ENCODE results near the gene PLEKHA4. TPM values are rescaled to one million over a fixed set of nuclear protein-coding genes. Genes with fewer than 3 reads are reported as not detected.
A peak's percentile ranks its signal among the peaks of the same experiment; 100 is the strongest.

Gene PLEKHA4
- total and polyA plus RNA-seq, 2 of the 13 experiments (the other 11 are each of a cell fraction or from before 2014, with no cell fraction given): 4.8 to 6.0 TPM

DNA sequence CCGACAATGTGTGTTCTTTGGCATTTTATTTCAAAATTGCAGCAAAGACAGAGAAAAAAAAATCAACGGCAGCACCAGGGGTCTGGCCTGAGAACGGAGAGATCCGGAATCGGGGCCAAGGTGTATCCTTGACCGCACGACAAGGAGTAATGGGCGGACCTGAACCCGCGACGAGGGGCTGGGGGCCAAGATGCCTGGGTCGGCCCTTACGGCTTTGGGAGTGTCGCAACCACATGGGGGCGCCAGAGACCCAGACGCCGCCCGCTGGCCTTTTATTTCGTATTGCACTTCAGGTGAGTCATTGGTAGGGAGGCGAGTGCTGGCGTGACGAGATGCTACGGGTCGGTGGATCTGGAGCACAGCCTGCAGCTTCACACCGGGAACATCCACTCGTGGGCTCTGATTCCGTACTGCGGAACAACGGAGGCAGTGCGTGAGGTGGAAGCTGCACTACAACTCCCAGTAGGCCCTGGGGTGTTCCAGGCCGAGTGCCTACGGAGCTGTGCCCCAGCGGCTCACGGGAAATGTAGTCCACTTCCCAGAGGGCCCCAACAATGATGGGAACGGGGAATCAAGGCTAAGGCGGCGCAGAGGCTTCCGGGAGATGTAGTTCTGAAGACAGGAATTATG, 73.2 kb downstream of the PLEKHA4 start (continued):
- TF ChIP-seq, protein P1, sequence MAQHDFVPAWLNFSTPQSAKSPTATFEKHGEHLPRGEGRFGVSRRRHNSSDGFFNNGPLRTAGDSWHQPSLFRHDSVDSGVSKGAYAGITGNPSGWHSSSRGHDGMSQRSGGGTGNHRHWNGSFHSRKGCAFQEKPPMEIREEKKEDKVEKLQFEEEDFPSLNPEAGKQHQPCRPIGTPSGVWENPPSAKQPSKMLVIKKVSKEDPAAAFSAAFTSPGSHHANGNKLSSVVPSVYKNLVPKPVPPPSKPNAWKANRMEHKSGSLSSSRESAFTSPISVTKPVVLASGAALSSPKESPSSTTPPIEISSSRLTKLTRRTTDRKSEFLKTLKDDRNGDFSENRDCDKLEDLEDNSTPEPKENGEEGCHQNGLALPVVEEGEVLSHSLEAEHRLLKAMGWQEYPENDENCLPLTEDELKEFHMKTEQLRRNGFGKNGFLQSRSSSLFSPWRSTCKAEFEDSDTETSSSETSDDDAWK (CRISPR knock-in tag; IDR thresholded peaks at IDR 0.05): no peak
- no peak for TF ChIP-seq ZFP62 (CRISPR knock-in tag; IDR thresholded peaks at IDR 0.05)
- TF ChIP-seq, protein P2, sequence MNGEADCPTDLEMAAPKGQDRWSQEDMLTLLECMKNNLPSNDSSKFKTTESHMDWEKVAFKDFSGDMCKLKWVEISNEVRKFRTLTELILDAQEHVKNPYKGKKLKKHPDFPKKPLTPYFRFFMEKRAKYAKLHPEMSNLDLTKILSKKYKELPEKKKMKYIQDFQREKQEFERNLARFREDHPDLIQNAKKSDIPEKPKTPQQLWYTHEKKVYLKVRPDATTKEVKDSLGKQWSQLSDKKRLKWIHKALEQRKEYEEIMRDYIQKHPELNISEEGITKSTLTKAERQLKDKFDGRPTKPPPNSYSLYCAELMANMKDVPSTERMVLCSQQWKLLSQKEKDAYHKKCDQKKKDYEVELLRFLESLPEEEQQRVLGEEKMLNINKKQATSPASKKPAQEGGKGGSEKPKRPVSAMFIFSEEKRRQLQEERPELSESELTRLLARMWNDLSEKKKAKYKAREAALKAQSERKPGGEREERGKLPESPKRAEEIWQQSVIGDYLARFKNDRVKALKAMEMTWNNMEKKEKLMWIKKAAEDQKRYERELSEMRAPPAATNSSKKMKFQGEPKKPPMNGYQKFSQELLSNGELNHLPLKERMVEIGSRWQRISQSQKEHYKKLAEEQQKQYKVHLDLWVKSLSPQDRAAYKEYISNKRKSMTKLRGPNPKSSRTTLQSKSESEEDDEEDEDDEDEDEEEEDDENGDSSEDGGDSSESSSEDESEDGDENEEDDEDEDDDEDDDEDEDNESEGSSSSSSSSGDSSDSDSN (CRISPR knock-in tag; IDR thresholded peaks at IDR 0.05): peak; percentile 38; the same call in 1 of the 2 replicates
- TF ChIP-seq MAFG (CRISPR knock-in tag; IDR thresholded peaks at IDR 0.05): no peak
- no peak for TF ChIP-seq BCL6 (CRISPR knock-in tag; IDR thresholded peaks at IDR 0.05)
- TF ChIP-seq MTF2 (CRISPR knock-in tag; IDR thresholded peaks at IDR 0.05; ENCODE audit: borderline replicate concordance): no peak
- TF ChIP-seq, protein P3, sequence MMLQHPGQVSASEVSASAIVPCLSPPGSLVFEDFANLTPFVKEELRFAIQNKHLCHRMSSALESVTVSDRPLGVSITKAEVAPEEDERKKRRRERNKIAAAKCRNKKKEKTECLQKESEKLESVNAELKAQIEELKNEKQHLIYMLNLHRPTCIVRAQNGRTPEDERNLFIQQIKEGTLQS (CRISPR knock-in tag; IDR thresholded peaks at IDR 0.05): peak; percentile 19; the same call in 1 of the 2 replicates
- TF ChIP-seq, protein P4, sequence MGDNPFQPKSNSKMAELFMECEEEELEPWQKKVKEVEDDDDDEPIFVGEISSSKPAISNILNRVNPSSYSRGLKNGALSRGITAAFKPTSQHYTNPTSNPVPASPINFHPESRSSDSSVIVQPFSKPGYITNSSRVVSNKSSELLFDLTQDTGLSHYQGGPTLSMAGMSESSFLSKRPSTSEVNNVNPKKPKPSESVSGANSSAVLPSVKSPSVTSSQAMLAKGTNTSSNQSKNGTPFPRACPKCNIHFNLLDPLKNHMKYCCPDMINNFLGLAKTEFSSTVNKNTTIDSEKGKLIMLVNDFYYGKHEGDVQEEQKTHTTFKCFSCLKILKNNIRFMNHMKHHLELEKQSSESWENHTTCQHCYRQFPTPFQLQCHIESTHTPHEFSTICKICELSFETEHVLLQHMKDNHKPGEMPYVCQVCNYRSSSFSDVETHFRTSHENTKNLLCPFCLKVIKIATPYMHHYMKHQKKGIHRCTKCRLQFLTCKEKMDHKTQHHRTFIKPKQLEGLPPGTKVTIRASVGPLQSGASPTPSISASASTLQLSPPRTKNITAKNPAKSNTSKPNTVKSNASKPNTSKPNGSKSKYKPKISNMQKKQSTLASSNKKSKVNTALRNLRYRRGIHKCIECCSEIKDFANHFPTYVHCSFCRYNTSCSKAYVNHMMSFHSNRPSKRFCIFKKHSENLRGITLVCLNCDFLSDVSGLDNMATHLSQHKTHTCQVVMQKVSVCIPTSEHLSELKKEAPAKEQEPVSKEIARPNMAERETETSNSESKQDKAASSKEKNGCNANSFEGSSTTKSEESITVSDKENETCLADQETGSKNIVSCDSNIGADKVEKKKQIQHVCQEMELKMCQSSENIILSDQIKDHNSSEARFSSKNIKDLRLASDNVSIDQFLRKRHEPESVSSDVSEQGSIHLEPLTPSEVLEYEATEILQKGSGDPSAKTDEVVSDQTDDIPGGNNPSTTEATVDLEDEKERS (CRISPR knock-in tag; IDR thresholded peaks at IDR 0.05): no peak
- no peak for TF ChIP-seq ZNF160 (CRISPR knock-in tag; IDR thresholded peaks at IDR 0.05)
- TF ChIP-seq ZFP36L2 (CRISPR knock-in tag; IDR thresholded peaks at IDR 0.05): no peak; the same call in 1 of the 2 replicates
- TF ChIP-seq SMARCC2 (IDR thresholded peaks at IDR 0.05): no peak
- no peak for TF ChIP-seq NFIC (IDR thresholded peaks at IDR 0.05; ENCODE audit: low read length)
- TF ChIP-seq, protein P5, sequence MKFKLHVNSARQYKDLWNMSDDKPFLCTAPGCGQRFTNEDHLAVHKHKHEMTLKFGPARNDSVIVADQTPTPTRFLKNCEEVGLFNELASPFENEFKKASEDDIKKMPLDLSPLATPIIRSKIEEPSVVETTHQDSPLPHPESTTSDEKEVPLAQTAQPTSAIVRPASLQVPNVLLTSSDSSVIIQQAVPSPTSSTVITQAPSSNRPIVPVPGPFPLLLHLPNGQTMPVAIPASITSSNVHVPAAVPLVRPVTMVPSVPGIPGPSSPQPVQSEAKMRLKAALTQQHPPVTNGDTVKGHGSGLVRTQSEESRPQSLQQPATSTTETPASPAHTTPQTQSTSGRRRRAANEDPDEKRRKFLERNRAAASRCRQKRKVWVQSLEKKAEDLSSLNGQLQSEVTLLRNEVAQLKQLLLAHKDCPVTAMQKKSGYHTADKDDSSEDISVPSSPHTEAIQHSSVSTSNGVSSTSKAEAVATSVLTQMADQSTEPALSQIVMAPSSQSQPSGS (CRISPR knock-in tag; IDR thresholded peaks at IDR 0.05): 0 out of 2 replicates have a peak, but pooled peaks have one; percentile 53
- TF ChIP-seq ZNF761 (CRISPR knock-in tag; conservative IDR thresholded peaks at IDR 0.05): 0 out of 2 replicates have a peak, but pooled peaks have one; percentile 38
- TF ChIP-seq, protein P6, sequence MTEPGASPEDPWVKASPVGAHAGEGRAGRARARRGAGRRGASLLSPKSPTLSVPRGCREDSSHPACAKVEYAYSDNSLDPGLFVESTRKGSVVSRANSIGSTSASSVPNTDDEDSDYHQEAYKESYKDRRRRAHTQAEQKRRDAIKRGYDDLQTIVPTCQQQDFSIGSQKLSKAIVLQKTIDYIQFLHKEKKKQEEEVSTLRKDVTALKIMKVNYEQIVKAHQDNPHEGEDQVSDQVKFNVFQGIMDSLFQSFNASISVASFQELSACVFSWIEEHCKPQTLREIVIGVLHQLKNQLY (CRISPR knock-in tag; IDR thresholded peaks at IDR 0.05): no peak
- TF ChIP-seq, protein P7, sequence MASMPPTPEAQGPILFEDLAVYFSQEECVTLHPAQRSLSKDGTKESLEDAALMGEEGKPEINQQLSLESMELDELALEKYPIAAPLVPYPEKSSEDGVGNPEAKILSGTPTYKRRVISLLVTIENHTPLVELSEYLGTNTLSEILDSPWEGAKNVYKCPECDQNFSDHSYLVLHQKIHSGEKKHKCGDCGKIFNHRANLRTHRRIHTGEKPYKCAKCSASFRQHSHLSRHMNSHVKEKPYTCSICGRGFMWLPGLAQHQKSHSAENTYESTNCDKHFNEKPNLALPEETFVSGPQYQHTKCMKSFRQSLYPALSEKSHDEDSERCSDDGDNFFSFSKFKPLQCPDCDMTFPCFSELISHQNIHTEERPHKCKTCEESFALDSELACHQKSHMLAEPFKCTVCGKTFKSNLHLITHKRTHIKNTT (CRISPR knock-in tag; IDR thresholded peaks at IDR 0.05): 0 out of 2 replicates have a peak, but pooled peaks have one; percentile 86
- no peak for TF ChIP-seq ATF7-NPFF (CRISPR knock-in tag; IDR thresholded peaks at IDR 0.05; ENCODE audit: low read depth)
- TF ChIP-seq SAFB2 (CRISPR knock-in tag; IDR thresholded peaks at IDR 0.05; ENCODE audit: borderline replicate concordance, low read depth): no peak
- TF ChIP-seq ZNF333 (CRISPR knock-in tag; IDR thresholded peaks at IDR 0.05; ENCODE audit: borderline replicate concordance): 0 out of 2 replicates have a peak, but pooled peaks have one; percentile 32
